Stimulated activated CD8-positive, alpha-beta memory T cell treated with anti-CD3 and anti-CD28 coated beads, Interleukin-7, amount 100 ng/mL, for 1 hour (primary cell): ENCODE measurements around the gene MIPEP.

Experiments
- DNase-seq, 2 donors: peaks; one replicate each; pipeline ENCODE4 v3.0.0-alpha.2; 2020; ENCODE audit warnings: low read depth in 2 of 2

MIPEP gene

GRCh38 chr13:23810685-23811240 lies 78.4 kb downstream of the MIPEP start:
- no peak for DNase-seq

DNA sequence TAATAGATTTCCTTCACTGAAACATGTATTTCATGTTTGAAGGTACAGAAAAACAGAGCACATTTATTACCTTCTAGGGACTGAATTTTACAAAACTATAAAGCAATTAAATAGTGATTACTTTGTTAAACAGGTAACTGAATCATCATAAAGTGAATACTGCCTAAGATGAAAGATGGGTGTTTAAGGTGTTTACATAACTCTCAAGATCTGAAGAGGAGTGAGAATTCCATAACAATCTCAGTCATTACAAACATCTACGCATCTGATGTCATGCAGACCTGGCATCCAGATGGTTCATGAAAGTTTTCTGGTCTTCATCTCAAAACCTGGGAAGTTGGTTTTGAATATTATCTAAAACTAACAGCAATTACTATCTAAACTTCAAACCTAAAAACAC lies 80.4 kb downstream of the MIPEP start:
- no peak for DNase-seq

DNA sequence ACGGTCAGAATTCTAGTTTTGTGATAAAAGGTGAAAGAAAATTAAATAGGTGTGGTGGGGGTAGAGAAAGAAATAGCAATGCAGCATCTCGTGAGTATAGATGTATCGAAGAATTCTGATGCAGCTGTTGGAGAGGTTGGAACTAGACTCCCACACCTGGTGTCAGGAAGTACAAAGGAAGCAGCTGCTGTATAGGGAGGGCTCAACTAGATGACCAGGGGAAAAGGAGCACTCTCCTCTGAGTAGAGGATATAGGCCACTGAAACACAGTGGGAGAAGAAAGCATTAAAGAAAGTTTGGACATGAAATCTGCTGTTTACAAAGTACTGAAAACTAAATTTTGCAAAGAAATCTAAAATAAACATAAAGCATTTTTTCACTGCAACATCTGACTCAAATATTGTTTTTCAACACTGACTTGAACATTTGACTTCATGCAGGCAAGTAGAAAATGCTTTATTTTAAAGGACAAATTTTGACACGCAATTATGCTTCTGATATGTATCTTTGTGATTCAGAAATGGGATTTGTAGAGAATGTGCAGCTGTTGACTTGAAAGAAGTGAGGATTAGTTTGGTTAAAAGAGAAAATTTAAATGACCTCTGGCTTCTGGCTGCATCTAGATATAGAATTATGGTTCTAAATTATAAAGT lies 82.2 kb downstream of the MIPEP start:
- DNase-seq = no peak

- no peak for DNase-seq
These were observed 83.4 kb downstream of the MIPEP start for GRCh38 chr13:23805821-23806220.

GRCh38 chr13:23805122-23805521 lies 84.1 kb downstream of the MIPEP start:
- DNase-seq = no peak

- DNase-seq = no peak
These were observed 85.0 kb downstream of the MIPEP start for GRCh38 chr13:23804166-23804565.

DNA sequence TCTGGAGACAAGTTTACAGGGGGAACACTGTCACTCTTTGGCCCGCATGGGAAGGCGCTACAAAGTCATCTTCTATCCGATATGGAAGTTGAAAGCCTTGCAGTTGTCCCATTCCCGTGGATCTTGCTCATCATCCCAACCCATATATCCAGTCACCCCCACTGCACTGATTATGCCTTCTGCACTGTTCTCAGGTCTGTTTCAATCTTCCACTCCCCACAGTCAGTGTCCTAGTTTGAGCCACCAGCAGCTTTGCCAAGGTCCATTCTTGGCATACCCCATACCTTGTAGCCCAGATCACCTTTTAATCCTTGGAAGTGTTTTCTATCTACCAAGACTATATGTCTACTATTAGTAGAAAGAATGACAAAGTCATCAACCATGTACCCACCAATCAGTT lies 88.1 kb downstream of the MIPEP start:
- DNase-seq = no peak

DNA sequence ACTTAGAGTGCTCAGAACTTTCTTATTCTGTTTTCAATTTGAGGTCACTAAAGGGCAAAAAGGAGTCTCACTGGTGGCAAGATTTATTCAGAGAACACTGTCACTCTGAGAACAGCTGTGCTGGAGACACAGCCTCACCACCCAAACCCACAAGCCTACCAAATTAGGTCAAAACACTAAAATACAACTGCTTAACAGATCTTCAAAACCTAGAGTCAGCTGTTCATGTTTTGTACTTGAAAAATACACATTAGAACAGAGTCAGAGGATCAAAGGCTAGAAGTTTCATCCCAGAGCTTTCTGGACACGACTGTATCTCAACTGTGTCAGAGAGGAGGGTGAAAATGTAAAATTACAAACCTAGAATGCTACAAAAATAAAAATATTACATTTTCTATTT lies 89.3 kb downstream of the MIPEP start:
- no peak for DNase-seq

- no peak for DNase-seq
These were observed 91.8 kb downstream of the MIPEP start for GRCh38 chr13:23797276-23797903.

DNA sequence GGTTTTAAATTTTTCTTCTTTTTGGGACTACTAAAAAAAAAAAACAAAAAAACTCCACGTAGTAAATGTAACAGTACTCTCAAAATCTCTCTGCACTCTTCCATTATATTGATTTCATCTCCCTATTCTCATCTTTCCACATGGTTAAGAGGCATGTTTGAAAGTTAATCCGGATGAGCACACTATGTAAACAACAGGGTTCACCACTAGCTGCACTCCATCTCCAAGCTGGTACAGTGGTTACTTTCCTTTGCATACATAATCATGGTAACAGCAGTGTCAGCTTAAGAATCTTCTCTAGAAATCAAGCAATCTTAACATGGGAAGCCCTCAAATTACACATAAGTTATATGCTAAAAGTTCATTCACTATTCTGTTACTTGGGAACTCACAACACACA lies 92.6 kb downstream of the MIPEP start:
- DNase-seq = no peak

- no peak for DNase-seq
These were observed 94.7 kb downstream of the MIPEP start for GRCh38 chr13:23794267-23795161.

GRCh38 chr13:23793711-23794110 lies 95.5 kb downstream of the MIPEP start:
- no peak for DNase-seq

GRCh38 chr13:23792680-23793079 lies 96.5 kb downstream of the MIPEP start:
- no peak for DNase-seq

DNA sequence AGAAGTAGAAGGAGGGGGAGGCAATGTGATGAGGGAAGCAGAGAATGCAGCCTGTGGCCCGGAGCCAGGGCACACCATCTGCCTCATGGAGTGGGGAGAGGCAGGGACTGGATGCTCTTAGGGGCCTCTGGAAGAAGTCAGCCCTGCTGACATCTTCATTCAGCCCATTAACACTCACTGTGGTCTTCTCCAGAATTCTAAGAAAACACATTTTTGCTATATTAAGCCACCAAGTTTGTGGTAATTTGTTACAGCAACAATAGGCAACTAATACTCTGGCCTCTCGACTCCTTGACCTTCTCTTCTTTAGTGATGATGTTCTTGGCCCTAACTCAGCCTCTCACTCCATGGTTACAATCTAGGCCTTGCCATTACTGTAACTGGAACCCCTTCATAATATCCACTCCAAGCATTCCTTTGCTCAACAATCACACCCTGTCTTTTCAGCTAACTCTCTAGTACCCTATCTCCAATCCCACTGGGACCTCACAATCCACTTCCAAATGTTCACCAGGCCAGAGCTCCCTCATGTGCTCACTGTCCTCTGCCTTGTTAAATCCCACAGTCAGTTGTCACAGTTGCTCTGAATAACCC lies 98.5 kb downstream of the MIPEP start:
- no peak for DNase-seq

DNA sequence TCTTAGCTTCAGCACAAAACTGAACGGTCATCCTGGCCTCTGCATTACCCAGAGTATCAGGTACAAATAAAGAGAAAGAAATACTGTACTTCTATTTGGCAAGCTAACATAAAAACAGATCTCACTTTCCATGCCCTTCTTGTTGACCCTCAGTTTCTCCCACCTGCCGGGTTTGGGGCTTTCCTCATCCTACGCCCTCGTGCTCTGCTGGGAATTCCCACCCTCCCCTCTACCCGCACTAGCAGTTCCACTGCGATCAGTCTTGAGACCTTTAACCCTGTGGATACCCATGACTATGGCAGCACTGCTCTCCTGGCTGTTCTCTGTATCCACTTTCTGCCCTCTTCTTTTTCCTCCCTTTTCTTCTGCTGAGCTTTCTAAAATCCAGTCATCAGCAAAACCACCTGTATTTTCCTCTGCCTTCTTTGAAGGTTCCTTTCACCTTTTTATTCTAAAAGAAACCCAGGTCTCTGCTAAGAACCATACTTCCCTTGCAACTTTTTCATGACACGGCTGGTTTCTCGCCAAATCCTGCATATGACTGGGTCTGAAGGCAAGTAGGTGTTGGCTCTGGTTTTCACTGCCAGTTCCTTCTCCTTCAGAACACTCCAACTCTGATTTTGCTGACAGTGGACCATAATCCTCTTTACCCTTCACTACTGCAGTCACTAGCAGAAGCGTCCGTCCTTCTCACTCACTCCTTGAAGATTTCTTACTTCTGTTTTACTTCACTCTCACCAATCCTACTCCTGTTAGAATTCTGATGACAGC lies 99.4 kb downstream of the MIPEP start:
- DNase-seq = no peak

GRCh38 chr13:23788459-23788858 lies 100.7 kb downstream of the MIPEP start:
- DNase-seq = no peak

DNA sequence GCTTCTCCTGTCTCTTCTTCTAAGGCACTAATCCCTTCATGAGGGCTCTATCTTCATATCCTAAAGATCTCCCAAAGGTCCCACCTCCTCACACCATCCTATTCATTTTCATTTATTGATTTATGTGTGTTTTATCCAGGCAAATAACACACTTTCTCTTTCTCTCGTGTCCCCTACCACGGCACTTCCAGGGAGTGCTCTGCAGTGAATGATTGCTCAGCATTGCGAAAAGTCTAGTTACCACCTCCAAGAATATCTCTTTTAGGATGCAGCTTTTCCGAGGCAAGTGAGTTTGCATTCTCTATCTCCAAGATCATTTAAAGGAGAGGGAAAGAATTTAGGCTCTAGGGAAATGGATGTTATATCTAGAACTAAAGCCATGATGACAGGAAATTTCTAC lies 101.7 kb downstream of the MIPEP start:
- no peak for DNase-seq

DNA sequence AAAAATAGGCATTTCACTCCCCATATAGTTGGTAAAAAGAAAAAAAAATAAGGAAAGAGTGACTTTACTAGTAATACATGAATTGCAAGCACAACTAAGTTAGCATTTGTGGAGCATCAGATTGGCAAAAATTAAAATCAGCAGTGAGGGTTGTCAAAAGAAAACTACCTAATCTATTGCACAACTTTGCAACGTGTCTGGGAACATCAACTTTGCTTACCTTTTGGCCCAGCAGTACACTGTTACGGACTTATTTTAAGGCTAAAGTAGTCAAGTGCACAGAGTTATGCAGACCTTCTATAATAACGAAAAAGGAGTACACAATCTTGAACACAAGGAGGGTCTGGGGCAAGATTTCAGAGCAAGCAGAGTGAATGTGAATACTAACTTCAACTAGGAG lies 102.6 kb downstream of the MIPEP start:
- no peak for DNase-seq

GRCh38 chr13:23778879-23779278 lies 110.3 kb downstream of the MIPEP start:
- no peak for DNase-seq

- DNase-seq = no peak
These were observed 111.1 kb downstream of the MIPEP start for GRCh38 chr13:23778002-23778652.

DNA sequence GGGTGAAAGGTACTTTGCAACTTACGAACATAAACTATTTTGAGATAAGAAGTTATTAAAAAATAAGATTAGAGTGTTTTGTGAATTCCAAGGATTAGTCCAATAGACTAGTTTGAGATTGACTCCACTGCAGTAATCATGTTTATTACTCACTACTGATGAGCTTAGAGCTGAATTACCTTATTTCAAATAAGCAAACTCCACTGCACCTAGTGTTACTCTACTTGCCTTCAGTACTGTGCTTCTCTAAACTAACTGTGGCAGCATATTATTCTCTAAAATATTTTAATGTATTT lies 111.7 kb downstream of the MIPEP start:
- DNase-seq = no peak
